HG02943 (cell line): Measurements from ENCODE around the gene PNKP.

Experiments used
- ATAC-seq: cut with Tn5 transposase; IDR thresholded peaks from one replicate; pipeline ENCODE4 v1.9.1; 2021; ENCODE audit warnings: mild to moderate bottlenecking, low read depth, moderate library complexity; ENCODE audit not compliant: unreplicated experiment

The PNKP gene

GRCh38 chr19:49877020-49877878 lies 9.9 kb upstream of the PNKP start, which contains the start of the genes AKT1S1 and TBC1D17:
Gene AKT1S1, minus strand, starts transcription at chr19:49877355. Its CDS starts 4,060 bp downstream, at chr19:49873295.
Gene TBC1D17, plus strand, starts transcription at chr19:49877702. Its CDS starts 22 bp downstream, at chr19:49877724.
- ATAC-seq: peak; percentile 56

- ATAC-seq: peak; percentile 45
Observed at GRCh38 chr19:49876422-49877019, 9.1 kb upstream of the PNKP start.

- ATAC-seq: no peak
Observed at GRCh38 chr19:49875857-49876421, 8.6 kb upstream of the PNKP start.

- no peak for ATAC-seq
Observed at GRCh38 chr19:49875177-49875576, 7.8 kb upstream of the PNKP start.

GRCh38 chr19:49874503-49875157 lies 7.3 kb upstream of the PNKP start:
- no peak for ATAC-seq

- no peak for ATAC-seq
Observed at GRCh38 chr19:49873834-49874233, 6.5 kb upstream of the PNKP start.

- ATAC-seq: no peak
Observed at GRCh38 chr19:49873129-49873521, 5.7 kb upstream of the PNKP start.

GRCh38 chr19:49872245-49873128 lies 5.1 kb upstream of the PNKP start:
- no peak for ATAC-seq

- no peak for ATAC-seq
Observed at GRCh38 chr19:49871349-49871985, 4.1 kb upstream of the PNKP start.

GRCh38 chr19:49870309-49870901 lies 3.0 kb upstream of the PNKP start:
- ATAC-seq: no peak

- peak; percentile 66 for ATAC-seq
Observed at GRCh38 chr19:49869484-49870308, 2.3 kb upstream of the PNKP start.

GRCh38 chr19:49869009-49869483 lies 1.7 kb upstream of the PNKP start:
- peak; percentile 6 for ATAC-seq

GRCh38 chr19:49864890-49865289 lies 2.5 kb downstream of the PNKP start:
- ATAC-seq: no peak

GRCh38 chr19:49863935-49864320 lies 3.4 kb downstream of the PNKP start:
- ATAC-seq: no peak

- ATAC-seq: no peak
Observed at GRCh38 chr19:49863254-49863934, 4.0 kb downstream of the PNKP start.

- no peak for ATAC-seq
Observed at GRCh38 chr19:49862391-49863253, 4.8 kb downstream of the PNKP start.
